Heart right ventricle (tissue), 16 donors: ENCODE data around the gene FBXO34. TPM values are rescaled to one million over a fixed set of nuclear protein-coding genes. Genes with fewer than 3 reads are reported as not detected.

Experiments
- ATAC-seq, 8 donors: fragments of 200-7000 bp; cut with Tn5 transposase; one replicate each; pipeline ENCODE4 v1.9.1; 2020; ENCODE audit warnings: mild to moderate bottlenecking in 8 of 8, moderate library complexity in 8 of 8, moderate number of reproducible peaks in 1 of 8
- DNase-seq, 2 donors: peaks; one replicate each; pipeline ENCODE4 v3.0.0-alpha.2; 2020
- H3K27ac ChIP-seq, 10 donors: fragments of 200-600 bp; sonication (generic) in 2 of 10; one replicate each; pipeline versions ENCODE4 v1.5.0 to v1.8.0; 2020 to 2022; ENCODE audit warnings: mild to moderate bottlenecking in 3 of 10
- H3K27me3 ChIP-seq, 7 donors: fragments of 200-600 bp; one replicate each; pipeline ENCODE4 v1.8.0; 2021 to 2022; ENCODE audit warnings: mild to moderate bottlenecking in 2 of 7
- H3K36me3 ChIP-seq, 9 donors: fragments of 200-600 bp; sonication (generic) in 1 of 9; one replicate each; pipeline versions ENCODE4 v1.5.0 to v1.8.0; 2020 to 2022; ENCODE audit warnings: mild to moderate bottlenecking in 2 of 9
- H3K4me1 ChIP-seq, 9 donors: fragments of 200-600 bp; sonication (generic) in 1 of 9; one replicate each; pipeline versions ENCODE4 v1.5.0 to v1.8.0; 2020 to 2022; ENCODE audit warnings: mild to moderate bottlenecking in 4 of 9
- H3K4me3 ChIP-seq, 10 donors: fragments of 200-600 bp; sonication (generic) in 2 of 10; one replicate each; pipeline versions ENCODE4 v1.5.0 to v1.8.0; 2020 to 2022; ENCODE audit warnings: mild to moderate bottlenecking in 7 of 10, moderate library complexity in 2 of 10
- H3K9me3 ChIP-seq, 11 donors: fragments of 200-600 bp in 10 of 11; sonication (generic) in 2 of 11; one replicate each; pipeline versions ENCODE4 v1.5.0 to v1.8.0; 2013 to 2022; ENCODE audit warnings: mild to moderate bottlenecking in 2 of 11, control low read depth in 1 of 11, moderate library complexity in 1 of 11
- WGBS, 2 donors: extraction: QIAGEN DNeasy Blood & Tissue Kit; methylation state at CpG; one replicate each; pipeline ENCODE4 v1.1.7; 2013; ENCODE audit warnings: inconsistent platforms in 1 of 2; 5-methylcytosine and 5-hydroxymethylcytosine counted together
- intact Hi-C, 10 donors: fragments of 100-400 bp; cut with DNase I; formaldehyde crosslinking; loops; one replicate each; pipeline versions ENCODE4 v1.11.1 to v1.14.2; 2022
- polyA plus RNA-seq, 2 donors: library from polyadenylated mRNA; stranded (reverse); fragments of 200-250 nt; gene quantifications; one replicate each; pipeline ENCODE4 v1.2.3, GENCODE V29; 2013
- total RNA-seq, 10 donors: library from RNA; stranded (reverse); fragmentation: NEBNext Ultra II Directional in 3 of 10; extraction: Animal tissue kit (Norgen Biotek cat#: 25700) in 3 of 10; gene quantifications; one replicate each; pipeline versions ENCODE4 v1.2.1 to v1.2.4, GENCODE V29; 2021 to 2023
- TF ChIP-seq, protein P1 (sequence below), 9 donors: fragments of 200-600 bp; sonication (generic) in 2 of 9; IDR thresholded peaks; one replicate each; pipeline versions ENCODE4 v1.5.0 to v1.8.0; 2021 to 2022; ENCODE audit warnings: antibody characterized with exemption in 9 of 9, mild to moderate bottlenecking in 5 of 9, moderate library complexity in 1 of 9
- donor health status: Arrhythmogenic right ventricular cardiomyopathy.
- donor health status: ischemic (EF 13 %, LVEDD 7.1; RV severe dilation, severe dysfunction).
- donor health status: healthy with polysubstance abuse.
- donor health status: DM: no; HTN: yes; CAD: no.
- donor health status: DM: no; HTN: no; CAD: no.
- donor health status: ischemic (EF 25% LVEDD 6.9; RV normal size, moderate dysfunction).
- donor health status: ischemic (EF 25% LVEDD 5.7; RV mildly dilated, moderate dysfunction).
- donor health status: healthy.
- donor health status: DM: yes; HTN: yes; CAD: no.
- donor health status: Ischemic cardiomyopathy.
- donor health status: ischemic (EF 35%, LVEDD 5.7; RV mildly dilated, moderate dysfunction).
- donor health status: nonischemic (EF 11% LVEDD 7.7; RV severe dilation, severe dysfunction).
- donor health status: DM: yes; HTN: yes; CAD: no.
- donor health status: PGD.
- donor health status: ischemic (EF 29% LVEDD 5.4; RV normal size, mild dysfunction).
- donor health status: nonischemic (EF 23%, LVEDD 6.1; RV moderate dilation, normal function).

FBXO34 gene
- total and polyA plus RNA-seq, 12 donors: 8.9 to 26.2 (median 20.8) TPM

DNA sequence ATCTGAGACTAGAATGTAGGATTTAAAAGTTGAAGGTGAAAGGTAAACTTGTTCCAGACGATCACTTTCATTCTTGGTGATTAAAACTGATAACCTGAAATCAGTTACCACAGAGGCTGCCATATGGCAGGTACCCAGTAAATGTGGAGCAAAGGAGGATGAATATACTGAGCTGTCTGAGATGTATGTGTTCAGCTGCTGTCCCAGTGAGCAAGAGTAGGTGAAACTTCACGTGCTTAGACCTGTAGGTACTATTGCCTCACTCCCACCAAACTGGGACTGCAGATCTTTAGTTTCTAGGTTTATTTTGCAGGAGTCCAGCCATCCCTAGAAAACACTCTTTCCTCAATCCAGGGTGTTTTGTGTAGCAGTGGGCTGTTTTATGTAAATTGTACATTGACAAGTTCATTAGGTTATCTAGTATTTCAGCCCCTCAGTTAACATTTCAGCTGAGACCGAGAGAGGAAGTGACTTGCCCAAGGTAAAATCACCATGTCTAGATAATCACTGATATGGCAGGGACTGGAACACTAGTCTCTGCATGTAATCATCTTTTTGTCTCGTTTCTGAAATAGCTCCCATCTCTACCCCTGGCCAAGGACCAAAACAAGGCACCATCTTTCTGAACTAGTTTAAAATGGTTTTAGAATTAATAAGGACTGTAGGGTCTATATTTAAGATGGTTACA lies 77.7 kb downstream of the FBXO34 start:
- TF ChIP-seq, protein P1, sequence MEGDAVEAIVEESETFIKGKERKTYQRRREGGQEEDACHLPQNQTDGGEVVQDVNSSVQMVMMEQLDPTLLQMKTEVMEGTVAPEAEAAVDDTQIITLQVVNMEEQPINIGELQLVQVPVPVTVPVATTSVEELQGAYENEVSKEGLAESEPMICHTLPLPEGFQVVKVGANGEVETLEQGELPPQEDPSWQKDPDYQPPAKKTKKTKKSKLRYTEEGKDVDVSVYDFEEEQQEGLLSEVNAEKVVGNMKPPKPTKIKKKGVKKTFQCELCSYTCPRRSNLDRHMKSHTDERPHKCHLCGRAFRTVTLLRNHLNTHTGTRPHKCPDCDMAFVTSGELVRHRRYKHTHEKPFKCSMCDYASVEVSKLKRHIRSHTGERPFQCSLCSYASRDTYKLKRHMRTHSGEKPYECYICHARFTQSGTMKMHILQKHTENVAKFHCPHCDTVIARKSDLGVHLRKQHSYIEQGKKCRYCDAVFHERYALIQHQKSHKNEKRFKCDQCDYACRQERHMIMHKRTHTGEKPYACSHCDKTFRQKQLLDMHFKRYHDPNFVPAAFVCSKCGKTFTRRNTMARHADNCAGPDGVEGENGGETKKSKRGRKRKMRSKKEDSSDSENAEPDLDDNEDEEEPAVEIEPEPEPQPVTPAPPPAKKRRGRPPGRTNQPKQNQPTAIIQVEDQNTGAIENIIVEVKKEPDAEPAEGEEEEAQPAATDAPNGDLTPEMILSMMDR (IDR thresholded peaks at IDR 0.05): no peak
- intact Hi-C loops: loop anchor here in 1 of 10 donors (5.0 kb wide), 1 partner anchor 37 kb away; no protein-coding TSS in a partner anchor
- Histone ChIP-seq H3K9me3 (no peaks in the 10 kb centered on the region), H3K27ac (no peak overlapping the region), H3K4me3 (no peak overlapping the region), H3K27me3 (no peaks in the 10 kb centered on the region), H3K36me3 (peaks cover 0 to 39% (median 26%) of the 10 kb centered on the region in 9 donors), H3K4me1 (peaks cover 0 to 49% (median 21%) of the 10 kb centered on the region in 9 donors)
- DNase-seq: no peak
- ATAC-seq: no peak
- WGBS, 2 donors: 57 to 59% methylated on average over 4 of the region's 4 CpGs

GRCh38 chr14:55349565-55349964 lies 78.3 kb downstream of the FBXO34 start:
- no peak for ATAC-seq
- peaks cover 0 to 42% (median 26%) of the 10 kb centered on the region in 9 donors for H3K36me3 ChIP-seq
- no peak for DNase-seq
- no peaks in the 10 kb centered on the region for H3K9me3 ChIP-seq
- 88 to 92% methylated on average over 12 of the region's 12 CpGs for WGBS, 2 donors
- H3K27me3 ChIP-seq: no peaks in the 10 kb centered on the region
- TF ChIP-seq, protein P1 (IDR thresholded peaks at IDR 0.05): no peak
- intact Hi-C loops: loop anchor here in 1 of 10 donors (5.0 kb wide), 1 partner anchor 37 kb away; no protein-coding TSS in a partner anchor
- no peak overlapping the region for H3K27ac ChIP-seq
- no peak overlapping the region for H3K4me3 ChIP-seq
- peaks cover 0 to 49% (median 18%) of the 10 kb centered on the region in 9 donors for H3K4me1 ChIP-seq

GRCh38 chr14:55350461-55350860 lies 79.2 kb downstream of the FBXO34 start:
- ATAC-seq (no peak), DNase-seq (no peak)
- intact Hi-C loops: loop anchor here in 6 of 10 donors (5.0 to 10.0 kb wide), 3 partner anchors 78 to 138 kb away; partner anchors contain the start of gene FBXO34 (in 4 of the 6)
- Histone ChIP-seq H3K4me1 (peaks cover 0 to 44% (median 18%) of the 10 kb centered on the region in 9 donors), H3K27me3 (no peaks in the 10 kb centered on the region), H3K4me3 (no peak overlapping the region), H3K27ac (no peak overlapping the region), H3K36me3 (peaks cover 0 to 50% (median 26%) of the 10 kb centered on the region in 9 donors), H3K9me3 (no peaks in the 10 kb centered on the region)
- 94% methylated on average over 4 of the region's 4 CpGs for WGBS, 2 donors
- TF ChIP-seq, protein P1 (IDR thresholded peaks at IDR 0.05): no peak

DNA sequence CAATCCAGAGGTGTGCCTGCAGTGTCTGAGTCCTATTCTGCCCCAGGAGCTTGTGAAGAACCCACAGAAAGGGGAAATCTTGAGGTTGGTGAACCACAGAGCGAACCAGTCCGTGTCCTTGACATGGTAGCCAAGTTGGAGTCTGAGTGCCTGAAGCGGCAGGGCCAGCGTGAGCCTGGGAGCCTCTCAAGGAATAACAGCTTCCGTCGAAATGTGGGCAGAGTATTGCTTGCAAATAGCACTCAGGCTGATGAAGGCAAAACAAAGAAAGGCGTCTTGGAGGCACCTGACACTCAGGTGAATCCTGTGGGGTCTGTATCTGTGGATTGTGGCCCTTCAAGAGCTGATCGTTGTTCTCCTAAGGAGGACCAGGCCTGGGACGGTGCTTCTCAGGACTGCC lies 79.9 kb downstream of the FBXO34 start:
- Histone ChIP-seq H3K27me3 (no peaks in the 10 kb centered on the region), H3K4me1 (peaks cover 0 to 44% (median 13%) of the 10 kb centered on the region in 9 donors), H3K4me3 (no peak overlapping the region), H3K9me3 (no peaks in the 10 kb centered on the region), H3K36me3 (peaks cover 0 to 54% (median 26%) of the 10 kb centered on the region in 9 donors), H3K27ac (no peak overlapping the region)
- ATAC-seq: no peak
- WGBS, 2 donors: 91 to 93% methylated on average over 9 of the region's 9 CpGs
- TF ChIP-seq, protein P1 (IDR thresholded peaks at IDR 0.05): no peak
- intact Hi-C loops: loop anchor here in 6 of 10 donors (5.0 to 10.0 kb wide), 3 partner anchors 79 to 139 kb away; partner anchors contain the start of gene FBXO34 (in 4 of the 6)
- DNase-seq: no peak
